RPMI7951 (cell line): ENCODE data around the gene ERN1. TPM values are rescaled to one million over a fixed set of nuclear protein-coding genes. Genes with fewer than 3 reads are reported as not detected.

Experiments
- DNase-seq: peaks from one replicate; pipeline ENCODE4 v3.0.0-alpha.2; 2012; ENCODE audit warnings: low read depth
- total RNA-seq: library from RNA; depleted of rRNA; stranded (reverse); fragments of >200 nt; shearing (Covaris generic); gene quantifications from 2 replicates; pipeline ENCODE4 v1.2.3, GENCODE V29; 2014

Gene ERN1
- total RNA-seq, 1 experiment from 2014 or later, result 3.4 TPM

DNA sequence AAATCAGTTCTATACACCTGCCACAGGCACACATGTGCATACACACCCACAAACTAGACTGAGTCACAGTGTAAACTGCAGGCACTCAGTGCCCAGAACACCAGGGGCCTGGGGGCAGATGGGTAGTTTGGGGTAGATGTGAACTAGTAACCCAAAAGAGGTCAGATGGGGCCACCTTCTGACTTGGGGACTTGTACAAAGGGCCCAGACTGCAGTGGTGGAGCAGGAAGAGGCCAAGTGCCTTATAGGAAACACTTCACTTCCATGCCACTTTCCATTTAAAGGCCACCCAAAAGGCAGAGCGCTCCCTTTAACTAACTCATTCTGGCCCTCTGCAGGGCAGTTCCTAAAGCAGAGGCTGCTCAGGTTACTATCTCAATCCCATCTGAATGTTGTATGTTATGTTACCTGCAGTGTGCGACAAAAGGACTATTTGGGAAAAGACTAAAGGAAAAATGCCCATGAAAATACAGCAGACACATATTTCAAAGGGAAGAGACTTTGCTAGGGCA lies 27.8 kb upstream of the ERN1 start:
- DNase-seq, result no peak

DNA sequence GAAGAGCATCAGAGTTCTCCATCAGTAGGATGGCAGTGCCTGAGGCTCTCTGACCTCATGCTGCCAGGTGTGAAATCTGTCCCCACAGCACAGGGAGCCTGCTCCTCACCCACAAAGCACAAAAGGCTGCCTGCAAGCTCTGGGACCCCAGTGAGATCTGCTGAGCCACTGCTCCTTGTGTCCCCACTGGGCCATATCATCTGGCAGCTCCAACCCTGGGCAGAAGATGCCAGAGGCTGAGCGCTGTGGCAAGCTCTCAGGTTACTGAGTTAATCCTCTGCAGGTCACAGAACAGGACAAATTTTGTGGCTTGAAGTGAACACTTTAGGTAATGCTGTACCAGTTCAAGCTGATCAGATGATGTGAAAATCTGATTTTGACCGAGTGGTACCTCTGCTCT lies 26.7 kb upstream of the ERN1 start:
- DNase-seq, result no peak

DNA sequence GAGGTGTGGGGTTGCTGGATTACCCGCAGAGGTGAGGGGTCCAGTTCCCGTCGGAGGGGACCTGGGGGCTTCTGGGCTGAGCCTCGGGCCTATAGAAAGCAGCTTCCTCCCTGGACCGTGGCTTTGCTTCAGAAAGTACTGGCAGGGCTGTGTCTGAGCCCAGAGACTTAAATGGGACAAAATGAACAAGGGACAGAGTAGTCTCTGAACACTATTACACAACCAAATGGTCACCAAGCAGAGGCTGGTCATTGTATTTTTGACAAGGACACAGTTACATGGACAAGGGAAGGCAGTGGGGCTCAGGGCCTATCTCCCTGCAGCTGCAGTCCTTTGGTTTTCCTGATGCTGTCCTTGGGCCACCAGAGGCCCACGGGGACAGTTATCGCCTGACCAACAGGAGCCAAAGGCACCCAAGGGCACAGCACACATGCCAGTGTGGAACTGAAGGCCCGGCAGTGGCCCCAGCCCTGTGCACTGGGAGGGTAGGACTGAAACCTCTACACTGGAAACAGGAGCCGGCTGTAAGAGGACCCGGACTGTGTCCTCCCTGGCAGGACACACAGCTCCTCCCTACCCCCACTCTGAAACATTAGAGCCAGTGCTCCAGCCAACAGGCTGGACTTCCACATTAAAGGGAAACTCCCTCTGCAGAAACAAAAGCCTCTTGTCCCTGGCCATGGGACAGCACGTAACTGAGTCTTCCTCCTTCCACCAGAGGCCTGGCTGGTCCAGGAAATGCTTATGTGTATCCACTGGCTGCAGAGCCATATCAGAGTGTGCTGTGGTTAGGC lies 26.0 kb upstream of the ERN1 start:
- DNase-seq, result peak; percentile 57

DNA sequence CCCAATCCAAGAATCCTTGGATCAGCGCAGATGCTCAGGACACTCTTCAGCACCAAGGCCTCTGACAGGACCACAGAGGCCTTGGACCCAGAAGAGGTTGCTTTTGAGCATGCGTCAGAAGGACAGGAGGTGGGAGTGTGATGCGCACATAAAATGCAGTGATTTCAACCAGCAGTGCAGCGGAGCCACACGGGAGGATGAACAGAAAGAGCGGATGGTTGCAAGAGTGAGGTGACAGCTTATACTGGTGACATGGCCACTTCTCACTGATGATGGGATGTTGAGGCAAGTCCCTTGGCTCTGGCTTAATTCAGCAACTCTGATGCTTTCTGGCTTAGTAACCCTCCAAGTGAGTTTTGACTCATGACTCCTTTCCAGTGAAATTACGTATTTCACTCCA lies 25.2 kb upstream of the ERN1 start:
- DNase-seq, result no peak

DNA sequence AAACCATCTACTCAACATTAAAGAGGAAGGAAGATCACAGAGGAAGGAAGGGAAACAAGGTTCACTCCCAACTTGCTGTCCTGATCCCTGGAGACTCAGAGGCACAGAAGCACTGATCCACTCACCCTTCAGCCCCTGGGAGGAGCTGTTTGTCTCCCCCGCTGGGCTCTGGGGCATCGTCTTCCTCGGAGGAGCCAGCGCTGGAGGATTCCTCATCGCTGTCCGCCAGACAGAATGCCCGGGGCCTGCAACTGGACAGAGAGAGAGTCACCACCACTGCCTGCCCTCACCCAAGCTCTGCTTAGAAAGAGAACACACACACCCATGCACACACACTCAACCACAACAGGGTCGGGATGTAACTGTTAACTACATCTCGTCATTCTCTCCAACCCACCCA lies 24.8 kb upstream of the ERN1 start:
- no peak for DNase-seq

DNA sequence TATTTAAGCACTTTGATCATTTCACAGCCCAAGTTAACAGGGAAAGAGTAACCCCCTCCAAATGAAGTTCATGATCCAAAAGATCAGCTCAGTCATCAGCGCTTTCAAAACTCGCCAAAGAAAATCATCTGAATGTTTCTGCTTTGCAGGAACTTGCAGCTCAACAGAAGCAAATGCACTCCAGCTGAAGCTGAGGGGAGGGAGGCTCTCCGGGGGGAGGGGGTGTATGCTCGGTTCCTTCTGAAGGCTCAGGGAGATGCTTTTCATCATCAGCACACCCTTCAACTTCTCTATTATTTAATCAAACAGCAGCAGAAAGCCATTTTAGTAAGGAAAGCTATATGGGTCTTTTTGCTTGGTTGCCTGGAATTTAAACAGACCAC lies 24.4 kb upstream of the ERN1 start:
- no peak for DNase-seq

DNA sequence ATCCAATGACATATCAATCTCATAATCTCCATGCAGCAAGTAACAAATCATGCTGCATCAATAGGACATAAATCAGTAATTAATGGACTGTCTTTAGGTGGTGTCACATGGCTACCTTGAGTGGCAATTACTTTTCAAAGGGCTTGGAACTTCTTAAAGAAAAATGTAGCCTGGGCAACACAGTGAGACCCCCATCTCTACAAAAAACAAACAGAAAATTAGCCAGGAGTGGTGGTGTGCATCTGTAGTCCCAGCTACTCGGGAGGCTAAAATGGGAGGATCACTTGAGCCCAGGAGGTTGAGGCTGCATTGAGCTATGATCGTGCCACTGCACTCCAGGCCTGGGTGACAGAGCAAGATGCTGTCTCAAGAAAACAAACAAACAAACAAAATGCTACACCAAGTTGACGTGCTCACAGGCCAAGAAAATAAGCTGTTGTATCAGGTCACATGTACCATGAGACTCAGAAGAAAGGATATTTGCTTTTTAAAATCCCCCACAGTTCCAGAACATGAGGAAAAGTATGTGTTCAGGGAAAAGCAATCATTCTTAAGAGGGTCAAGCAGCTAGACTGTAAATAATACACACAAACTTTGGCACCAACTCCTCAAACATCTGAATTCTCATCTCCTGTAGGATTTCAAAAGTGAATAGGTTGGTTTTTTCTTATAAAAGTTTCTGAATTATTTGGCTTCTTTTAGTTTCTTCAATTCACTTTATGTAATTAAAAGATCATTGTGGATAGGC lies 23.8 kb upstream of the ERN1 start:
- DNase-seq, result no peak

DNA sequence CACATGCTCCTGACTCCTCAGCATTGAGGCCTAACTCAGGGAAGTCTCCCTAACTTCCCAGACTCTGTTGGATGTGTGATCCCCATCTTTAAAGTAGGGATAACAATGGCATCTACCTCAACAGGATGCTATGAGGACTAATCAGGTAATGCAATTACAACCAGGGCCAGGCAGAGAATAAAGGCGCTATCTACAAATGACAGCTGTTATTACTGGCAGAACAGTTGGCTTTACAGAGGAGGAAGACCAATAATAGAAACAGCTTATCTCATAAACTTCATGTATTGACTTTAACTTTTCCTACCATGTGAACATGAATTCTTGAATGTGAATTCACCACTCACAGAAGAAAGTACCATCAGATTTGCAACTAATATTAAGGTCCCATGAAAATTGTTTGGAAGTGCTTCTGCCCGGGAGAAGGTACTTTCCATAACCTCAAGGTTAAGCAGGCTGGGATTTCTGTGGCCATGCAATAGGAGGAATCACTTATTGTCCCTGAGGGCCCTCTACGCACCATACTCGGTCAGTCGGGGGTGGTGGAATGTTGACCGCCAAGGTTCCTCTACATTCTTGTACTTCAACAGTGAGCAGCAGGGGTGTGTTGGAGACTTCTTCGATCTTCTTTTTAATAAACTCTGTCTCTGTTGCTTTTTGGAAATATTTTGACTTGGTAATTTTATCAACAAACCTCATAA lies 22.6 kb upstream of the ERN1 start:
- DNase-seq, result no peak

DNA sequence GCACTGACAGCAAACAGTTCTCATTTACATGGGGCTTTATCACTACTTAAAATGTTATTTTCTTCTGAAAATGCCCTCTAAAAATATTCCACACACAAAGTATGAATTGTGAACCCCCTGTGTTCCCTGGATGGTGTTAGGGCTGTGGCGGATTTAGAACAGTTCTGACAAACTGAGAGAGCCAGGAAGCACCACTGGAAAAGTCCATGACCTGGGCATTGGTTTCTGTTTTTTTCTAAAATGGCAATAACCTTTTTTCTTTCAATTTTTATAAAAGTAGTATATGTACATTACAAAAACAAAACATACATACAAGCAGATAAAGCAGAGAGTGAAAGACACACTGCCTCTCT lies 21.0 kb upstream of the ERN1 start:
- DNase-seq, result no peak

DNA sequence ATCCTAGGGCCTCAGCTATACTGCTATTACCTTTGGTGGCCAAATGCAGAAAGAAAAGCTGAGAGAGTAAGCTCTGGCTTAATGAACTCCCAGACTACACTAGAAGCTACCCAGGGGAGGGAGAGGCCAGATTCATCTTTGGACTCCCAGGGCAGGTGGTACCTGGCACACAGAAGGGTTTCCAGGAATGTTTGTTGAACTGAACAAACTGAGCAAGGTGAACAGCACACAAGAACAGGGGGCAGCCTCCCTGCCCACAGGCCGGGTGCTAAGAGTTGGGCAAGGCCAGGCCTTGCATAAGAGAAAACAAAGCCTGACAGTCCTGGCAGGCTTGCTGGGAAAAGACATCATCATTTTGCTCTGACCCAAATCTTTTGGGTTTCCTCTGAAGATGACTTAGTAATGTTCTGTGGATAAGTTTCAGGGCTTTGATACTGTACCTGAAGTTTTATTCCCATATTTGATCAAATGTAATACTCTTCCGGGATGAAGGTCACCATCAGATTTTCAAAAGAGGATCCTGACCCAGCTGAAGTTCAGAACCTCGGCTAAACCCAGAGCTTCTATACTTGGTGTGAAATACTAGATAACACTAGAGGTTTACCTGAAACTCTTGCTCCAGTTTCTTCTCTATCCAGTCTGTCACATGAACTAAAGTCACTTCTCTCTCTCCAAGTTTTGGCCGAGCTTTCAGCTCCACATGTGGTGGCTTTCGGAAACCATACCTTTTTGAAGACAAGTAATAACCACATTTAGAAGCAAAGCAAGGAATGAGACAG lies 20.5 kb upstream of the ERN1 start:
- no peak for DNase-seq

DNA sequence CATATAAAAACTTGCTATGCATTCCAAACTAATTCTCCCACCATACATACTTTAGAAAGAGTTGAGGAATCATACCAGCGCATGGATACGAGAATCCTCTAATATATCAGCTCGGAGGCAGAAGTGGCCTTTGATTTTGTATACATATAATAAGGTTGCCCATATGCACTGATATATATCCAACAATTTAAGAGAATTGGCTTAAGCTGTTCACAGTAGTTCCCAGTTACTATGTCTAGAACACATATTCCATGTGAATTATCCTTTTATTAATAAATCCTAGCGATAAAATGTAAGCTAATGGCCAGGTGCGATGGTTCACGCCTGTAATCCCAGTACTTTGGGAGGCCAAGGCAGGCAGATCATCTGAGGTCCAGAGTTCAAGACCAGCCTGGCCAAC lies 19.3 kb upstream of the ERN1 start:
- no peak for DNase-seq

DNA sequence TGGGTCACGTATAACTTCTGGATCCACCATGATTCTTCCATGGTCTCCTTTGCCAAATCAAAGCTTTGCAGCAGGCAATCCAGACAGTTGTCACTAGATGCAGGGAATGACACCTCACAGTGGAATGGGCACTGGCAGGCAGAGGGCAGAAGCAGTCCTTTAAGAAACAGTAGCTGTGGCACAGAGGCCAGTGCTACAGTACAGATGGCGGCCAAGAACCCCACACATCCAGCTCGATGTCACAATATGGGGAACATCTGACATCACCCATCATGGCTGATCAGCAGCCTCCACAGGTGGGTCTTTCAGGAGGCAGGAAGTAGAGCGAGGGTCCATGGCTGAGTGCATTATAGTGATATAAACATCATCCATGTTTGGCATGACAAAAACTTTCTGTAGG lies 18.8 kb upstream of the ERN1 start:
- DNase-seq, result peak; percentile 32

DNA sequence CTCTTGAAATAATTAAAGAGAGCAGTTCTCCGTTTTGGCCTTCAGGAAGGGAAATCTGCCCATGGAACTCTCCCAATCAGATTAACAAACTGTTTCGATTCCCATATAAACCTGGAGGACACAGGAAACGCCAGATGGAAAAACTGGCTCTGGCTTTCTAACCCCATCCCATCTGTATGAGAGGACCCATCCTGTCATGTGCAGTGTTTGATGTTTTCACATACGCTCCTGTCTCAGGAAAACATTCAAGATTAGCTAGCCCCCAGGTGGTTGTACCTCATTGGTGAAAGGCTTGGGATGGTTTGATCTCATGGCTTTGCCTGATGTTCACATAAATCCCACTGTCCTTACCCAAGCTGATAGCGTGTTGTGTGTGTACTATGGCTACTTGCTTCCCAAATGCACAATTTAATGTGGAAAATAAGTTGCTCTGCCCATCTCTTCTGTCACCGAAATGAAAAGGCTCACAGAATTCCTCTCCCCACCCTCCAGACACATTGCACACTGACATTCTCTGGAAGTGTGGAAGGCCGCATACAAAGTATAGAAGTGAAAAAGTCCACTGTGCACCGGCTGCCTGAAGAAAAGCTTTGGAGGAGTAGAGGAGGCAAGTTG lies 18.2 kb upstream of the ERN1 start:
- DNase-seq, result no peak

DNA sequence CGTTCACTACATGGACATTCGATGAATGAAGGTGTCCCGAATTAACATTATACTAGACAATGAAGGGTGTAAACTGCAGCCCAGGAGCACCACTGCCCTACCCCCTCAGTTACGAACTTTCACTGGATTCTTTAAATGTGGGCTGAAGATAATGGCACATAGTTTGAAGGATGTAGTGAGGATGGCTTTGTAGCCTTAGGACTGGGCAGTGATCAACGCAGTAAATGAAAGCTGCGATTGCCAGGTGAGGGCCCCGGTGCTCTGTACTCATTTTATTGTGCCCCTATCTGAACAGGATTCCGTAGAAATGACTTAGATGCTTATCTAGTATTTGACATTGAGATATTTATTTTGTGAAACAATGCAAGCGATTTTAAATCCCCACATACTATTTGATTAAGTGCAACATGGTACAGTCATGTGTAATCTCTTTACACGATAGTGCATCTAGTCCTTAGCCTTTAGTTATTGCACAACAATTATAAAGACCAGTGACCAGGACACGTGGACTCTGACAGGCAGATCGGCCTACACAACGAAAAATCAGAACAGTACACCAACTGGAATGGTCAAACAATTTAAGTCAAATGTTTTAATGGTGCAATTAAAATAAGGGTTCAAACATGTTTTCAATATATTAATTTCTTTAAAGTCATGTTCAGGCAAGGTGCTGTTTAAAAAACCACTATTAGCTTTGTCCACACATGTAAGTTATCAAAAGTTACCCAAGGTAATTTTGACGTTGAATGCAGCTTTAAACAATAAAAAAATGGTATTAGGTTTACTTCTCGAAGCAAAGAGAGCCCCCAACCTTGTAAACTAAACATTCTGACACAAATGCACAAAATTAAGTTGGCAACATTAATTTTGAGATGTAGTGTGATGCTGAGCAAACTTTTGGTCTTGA lies 17.4 kb upstream of the ERN1 start:
- DNase-seq, result no peak

DNA sequence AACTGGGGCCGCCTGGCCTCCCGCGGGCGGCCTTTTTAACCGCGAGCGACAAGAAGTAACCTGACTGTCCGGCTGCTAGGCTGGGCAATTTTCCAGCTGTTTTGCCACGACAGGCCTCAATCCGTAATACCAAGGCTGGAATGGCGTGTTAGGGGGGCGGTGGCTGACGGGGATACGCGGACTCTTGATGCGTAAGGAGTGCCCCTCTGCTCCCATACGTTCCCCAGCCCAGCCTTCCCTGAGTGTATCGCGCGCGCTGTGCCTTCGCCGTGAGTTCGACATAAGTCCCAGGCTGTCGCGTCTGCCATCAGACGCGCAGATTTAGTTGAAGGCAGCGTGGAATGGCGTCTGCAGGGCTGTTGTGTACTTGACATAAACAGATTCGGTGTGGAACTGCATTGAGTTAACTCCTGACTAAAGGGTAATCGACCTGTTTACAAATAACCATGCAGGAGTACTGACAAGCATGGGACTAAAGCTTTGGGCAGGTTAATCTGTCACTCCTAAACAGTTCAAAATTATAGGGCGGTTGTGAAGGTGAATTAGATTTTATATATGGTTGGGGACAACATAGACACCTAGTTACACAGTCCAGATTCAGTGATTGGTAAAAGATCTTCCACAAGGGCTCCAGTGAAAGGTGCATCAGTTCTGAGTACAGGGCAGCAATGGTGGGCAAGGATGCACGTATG lies 16.6 kb upstream of the ERN1 start:
- peak; percentile 78 for DNase-seq

DNA sequence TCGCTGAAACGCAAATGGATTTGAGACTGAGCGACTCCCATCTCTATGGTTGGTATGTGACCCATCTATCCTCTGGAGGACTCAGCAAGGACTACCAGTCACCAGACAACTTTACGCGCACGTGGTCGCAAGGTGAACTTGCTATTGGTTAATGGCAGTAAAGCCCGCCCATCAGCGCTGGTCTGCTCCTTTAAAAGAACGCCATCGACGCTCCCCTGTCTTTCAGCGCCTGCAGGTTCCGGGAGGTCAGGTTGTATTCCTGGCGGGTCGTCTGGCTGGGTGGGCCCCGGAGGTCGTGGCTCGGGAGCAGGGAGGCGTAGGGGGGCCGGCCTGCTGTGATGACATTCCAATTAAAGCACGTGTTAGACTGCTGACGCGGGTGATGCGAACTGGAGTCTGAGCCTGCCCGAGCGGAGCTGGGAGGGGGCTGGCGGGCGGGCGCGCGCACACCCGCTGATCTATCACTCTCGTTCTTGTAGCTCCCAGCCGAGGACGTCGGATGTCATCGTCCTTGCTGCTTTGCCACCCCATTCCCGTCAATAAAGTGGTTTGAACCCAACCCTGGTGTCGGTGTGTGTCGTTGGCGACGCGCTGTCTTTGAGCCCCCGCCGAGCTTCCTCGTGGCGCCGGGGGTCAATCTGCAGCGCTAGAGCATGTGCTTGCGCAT lies 15.9 kb upstream of the ERN1 start:
- DNase-seq, result peak; percentile 99

DNA sequence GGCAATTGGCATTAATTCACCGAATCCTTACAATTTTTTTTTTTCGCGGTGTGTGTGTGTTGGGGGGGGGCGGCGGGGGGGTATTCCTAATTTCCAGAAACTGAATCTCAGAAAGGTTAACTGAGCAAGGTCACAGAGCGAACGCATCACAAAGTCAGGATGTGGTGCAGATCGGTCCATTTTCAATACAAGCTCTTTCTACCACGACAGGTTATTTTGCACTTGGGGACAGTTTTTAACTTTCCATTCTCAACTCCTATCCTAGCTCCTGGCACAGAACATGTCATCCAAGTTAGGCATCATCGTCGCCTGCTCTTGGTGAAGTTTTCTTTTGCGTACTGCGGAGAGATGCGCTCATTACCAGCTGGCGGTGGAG lies 15.4 kb upstream of the ERN1 start:
- no peak for DNase-seq

DNA sequence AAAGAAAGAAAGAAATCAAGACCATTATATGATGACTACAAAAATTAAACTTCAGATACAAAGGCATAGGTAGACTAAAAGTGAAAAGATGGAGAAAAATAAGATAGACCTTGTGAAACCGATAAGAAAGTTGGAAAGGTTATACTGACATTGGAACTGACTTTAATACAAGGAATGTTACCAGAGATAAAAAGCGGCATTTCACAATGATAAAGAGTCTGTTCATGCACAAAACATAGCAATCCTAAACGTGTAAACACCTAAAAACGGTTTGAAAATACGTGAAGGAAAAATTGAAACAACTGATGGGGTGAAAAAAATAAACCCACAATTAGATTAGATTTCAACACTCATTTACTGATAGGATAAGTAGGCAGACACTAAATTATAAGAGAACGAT lies 9.6 kb upstream of the ERN1 start:
- DNase-seq, result no peak

DNA sequence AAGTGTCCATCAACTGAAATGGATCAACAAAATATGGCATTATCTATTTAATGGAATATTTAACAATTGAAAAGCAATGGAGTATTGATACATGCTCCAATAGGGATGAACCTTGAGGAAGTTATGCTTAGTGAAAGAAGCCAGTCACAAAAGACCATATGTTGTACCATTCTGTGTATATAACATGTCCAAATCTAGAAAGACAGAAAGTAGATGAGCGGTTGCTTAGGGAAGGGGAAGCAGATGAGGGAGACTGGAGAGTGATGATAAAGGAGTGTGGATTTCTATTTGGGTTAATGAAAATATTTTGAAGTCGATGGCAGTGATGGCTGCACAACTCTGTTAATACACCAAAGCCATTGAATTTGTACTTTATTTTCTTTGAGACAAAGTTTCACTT lies 8.5 kb upstream of the ERN1 start:
- no peak for DNase-seq
